GM19240 (cell line): Measurements from ENCODE around the gene ATP6V1B1.

Source experiments
- DNase-seq: peaks from one replicate; pipeline ENCODE4 v3.0.0; 2011; ENCODE audit warnings: low spot score; ENCODE audit not compliant: insufficient read length

Gene ATP6V1B1

DNA sequence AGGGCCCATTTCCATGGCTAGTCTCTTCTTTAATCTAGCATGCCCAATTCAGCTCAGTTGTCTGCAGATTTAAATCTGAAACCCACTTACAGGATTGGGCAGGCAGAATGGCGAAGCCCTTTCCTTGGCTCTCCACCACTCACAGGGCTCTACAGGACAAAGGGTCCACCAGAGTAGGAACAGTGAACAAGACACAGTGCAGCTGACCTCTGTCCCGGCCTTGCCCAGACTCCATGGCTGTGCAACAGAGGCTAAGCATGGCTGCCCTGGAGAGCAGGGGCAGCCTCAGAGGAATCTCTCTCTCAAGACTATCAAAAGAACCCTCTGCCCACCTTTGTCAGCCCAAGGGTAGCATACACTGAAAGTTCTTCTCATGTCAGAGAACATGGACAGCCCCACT lies 9.7 kb upstream of the ATP6V1B1 start:
- DNase-seq: no peak

DNA sequence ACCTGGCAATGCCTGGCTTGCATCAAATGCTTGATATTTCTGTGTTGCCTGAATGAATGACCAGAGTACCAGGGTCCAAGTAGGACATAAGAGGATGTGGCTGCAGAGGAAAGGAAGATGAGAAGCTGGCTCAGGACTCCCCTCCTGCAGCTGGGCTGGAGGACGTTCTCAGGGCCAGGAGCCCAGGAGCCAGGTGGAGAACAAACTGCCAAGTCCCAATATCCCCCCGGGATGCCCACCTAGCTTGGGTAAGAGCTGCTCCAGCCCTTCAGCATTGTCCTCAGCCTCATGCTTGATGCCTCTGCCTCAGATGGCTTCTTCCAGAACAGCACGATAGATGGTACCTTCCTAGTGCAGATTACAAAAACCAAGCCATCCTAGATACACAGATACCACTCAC lies 8.6 kb upstream of the ATP6V1B1 start:
- DNase-seq: no peak

DNA sequence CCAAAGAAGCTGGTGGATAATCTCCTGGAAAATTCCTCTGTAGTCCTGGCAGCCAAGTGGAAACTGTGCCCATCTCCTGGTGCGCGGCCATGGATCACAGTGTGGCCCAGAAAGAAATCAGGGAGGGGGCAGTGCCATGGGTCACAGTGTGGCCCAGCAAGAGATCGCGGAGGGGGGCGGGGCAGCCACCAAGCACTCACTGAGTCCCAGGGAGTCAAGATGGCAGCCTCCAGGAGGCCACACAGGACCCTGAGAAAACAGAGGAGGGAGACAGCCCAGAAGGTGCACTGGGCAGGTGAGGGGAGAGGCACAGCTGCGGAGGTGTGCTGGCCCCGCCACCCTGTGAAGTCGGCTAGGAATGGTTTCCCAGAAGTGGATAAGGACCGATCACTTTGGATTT lies 8.1 kb upstream of the ATP6V1B1 start:
- DNase-seq: no peak

DNA sequence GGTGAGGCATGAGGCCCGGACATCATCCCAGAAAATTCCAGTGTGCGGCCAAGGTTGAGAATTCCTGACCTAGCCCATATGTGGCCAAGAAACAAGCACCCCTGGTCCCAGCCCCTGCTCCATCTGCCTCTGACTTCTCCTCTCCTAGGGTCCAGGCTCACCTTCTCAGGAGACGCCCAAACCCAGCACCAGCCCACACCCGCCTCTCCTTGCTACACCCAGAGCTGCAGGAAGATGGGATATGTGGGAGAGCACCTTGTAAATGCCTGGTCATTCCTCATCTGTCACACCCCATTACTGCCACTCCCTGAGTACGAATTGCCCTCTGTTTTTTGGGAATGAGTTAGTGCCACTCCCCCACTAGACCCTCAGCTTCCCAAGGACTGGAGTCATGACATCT lies 7.3 kb upstream of the ATP6V1B1 start:
- no peak for DNase-seq

DNA sequence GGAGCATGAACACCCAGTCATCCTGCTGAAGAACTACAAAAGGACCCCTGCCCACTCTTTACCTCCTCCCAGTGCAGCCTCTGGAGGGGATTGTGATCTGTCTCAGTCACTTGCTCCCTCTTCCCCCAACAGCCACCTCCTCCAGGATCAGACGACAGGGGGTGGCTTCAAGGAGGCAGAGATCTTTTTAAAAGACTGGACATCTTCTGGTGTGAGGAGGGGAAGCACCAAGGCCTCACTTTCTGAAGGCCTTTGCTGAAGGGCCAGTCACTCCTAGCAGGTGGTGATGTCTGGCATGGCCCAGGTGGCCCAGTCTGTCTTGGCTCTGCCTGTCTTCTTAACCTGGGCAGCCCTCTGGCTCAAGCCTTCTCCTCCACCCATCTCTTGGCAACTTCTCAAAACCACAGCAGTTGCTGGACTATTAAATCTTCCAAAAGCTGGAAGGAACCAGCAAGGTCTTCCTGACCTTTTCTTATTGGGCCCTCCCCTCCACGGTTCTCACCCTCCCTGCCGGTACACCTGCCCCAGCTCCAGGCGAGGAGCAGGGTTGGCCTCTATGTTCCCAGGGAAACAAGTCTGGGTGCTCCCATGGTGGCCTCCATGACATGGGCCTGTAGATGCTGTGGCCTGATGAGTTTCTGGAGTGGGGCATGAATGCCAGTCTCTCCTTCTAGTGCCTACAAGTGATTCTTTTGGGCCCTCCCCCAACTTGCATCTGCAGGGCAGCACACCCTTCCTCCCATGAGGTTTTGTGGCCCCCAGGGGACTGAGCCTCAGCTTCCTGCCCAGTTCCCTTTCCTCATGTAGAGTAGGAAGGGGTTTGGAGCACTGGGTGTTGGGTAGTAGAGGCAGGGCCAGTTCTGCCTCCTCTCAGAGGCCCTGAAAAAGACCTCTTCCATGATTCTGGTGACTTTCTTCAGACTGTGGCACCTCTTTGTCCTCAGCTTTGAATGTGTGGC lies 5.0 kb upstream of the ATP6V1B1 start:
- DNase-seq: no peak

DNA sequence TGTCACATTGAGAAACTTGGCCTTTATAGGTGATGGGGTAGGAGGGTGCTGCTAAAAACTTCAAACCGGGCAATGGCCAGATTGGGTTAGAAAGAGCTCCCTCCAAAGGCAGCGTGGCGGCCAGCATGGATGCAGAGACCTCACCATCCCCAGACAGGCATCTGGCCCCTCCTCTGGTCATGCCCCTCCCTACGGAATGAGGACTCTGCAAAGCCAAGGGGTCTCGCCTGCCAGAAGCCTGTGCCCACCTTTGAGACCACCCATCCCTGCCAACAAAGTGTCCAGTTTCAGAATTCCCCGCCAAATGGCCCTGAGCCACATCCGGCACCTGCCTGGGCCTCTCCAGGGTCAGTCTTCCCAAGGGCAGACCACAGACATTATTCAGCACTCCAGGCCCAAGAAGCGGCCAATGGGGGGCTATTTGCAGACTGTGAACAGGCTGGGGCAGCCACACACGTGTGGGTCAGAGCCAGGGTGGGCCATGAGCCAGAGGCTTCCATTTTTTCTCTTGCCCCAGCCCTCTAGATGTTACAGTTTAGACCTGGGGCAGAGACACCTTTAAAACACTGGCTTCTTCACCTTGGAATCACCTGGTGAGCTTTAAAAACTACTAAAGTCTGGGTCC lies 4.2 kb upstream of the ATP6V1B1 start:
- DNase-seq: no peak

DNA sequence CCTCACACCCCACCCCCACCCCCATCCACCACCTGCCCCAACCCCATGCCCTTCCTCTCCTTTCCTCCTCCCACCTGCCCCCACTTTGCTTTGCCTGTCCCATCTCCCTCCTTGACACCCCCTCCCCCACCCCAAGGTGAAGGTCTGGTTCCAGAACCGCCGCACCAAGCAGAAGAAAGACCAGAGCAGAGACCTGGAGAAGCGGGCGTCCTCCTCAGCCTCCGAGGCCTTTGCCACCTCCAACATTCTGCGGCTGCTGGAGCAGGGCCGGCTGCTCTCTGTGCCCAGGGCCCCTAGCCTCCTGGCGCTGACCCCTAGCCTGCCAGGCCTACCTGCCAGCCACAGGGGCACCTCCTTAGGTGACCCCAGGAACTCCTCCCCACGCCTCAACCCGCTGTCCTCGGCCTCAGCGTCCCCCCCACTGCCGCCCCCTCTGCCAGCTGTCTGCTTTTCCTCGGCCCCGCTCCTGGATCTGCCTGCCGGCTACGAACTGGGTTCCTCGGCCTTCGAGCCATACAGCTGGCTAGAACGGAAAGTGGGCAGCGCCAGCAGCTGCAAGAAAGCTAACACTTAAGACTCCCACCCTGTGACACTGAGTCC lies 3.0 kb upstream of the ATP6V1B1 start:
- no peak for DNase-seq

DNA sequence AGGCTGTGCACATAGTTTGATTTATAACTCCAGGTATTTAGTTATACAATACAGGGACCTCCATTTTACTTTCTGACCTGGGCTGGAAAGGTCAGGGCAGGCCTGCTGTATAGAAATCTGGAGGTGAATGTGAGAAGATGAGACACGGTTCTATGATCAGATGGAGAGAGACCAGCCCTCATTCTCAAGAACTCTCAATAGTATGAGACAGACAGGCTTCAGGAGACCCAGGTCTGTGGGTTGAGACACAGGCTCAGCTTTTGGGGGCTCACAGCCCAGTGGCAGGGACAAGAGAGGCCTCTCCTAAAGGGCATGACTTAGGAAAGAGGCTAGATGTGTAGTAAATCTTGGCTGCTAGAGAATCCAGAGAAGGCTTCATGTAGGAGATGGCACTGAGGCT lies 719 bp upstream of the ATP6V1B1 start:
- no peak for DNase-seq

DNA sequence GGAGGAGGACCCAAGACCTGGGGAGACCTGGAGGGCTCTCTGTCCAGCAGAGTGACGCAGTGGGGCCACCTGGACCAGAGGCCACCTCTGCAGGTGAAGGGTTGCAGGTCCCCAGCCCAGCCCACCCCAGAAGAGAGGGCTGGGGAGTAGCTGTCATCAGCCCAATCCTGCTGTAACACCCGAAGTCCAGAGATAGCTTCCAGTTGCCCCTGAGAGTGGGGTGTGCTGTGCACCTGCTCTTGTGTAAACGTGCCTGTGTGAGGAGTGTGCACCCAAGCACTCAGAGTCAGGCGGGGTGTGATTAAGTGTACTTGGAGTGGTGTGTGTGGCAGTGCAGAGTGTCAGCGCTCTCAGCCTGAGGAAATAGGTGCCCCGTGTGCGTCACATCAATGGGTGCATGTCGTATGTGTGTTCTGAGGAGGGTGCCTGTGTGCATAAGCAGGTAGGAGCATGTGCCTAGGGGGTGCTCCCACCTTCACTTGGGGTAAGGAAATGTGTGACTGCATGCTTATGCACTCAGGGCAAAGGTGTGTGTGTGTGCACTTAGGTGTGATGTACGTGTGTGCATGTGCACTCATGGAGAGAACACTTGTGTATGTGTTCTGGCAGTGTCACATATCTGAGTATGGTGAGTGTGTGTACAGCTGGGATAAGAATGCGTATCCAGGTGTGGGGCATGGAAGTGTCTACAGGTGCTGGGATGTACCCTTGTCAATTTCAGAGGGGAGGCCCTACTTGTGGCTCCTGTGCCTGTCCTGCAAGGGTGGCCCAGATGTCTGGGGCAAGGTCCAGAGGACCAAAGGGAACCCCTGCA lies 672 bp downstream of the ATP6V1B1 start:
- no peak for DNase-seq

DNA sequence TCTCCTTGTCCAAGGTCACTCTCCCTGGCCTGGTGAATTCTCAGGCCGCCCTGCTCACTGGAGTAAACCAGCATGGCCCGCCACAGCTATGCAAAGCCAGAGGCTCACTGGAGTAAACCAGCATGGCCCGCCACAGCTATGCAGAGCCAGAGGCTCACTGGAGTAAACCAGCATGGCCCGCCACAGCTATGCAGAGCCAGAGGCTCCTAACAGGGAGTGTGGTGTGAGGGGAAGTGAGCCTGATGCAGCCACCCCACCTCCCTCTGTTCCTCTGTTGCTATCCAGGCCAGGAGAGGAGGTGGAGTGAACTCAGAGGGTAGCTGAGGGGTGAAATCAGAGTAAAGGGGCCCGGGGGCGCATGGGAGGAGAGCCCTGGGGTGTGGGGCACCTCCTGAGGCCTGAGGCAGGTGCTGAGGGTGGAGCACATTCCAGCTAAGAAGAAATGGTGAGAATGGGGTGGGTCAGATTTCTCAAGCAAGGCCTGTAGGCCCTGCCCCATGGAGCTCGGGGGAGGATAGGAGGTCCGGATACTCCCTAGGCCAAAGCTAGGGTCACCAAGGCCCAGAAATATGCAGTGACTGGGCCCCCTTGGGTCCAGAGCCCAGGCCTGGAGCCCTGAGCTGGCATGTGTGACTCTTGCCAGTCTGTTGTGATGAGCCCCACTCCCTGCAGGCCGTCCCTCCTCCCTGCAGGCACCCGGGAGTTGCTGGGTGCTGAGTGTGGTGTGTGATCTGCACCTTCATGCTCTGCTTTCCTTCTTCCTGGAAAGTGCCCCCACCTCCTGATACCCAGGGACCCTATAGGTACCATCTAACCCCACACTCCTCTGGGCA lies 1.5 kb downstream of the ATP6V1B1 start:
- DNase-seq: no peak

DNA sequence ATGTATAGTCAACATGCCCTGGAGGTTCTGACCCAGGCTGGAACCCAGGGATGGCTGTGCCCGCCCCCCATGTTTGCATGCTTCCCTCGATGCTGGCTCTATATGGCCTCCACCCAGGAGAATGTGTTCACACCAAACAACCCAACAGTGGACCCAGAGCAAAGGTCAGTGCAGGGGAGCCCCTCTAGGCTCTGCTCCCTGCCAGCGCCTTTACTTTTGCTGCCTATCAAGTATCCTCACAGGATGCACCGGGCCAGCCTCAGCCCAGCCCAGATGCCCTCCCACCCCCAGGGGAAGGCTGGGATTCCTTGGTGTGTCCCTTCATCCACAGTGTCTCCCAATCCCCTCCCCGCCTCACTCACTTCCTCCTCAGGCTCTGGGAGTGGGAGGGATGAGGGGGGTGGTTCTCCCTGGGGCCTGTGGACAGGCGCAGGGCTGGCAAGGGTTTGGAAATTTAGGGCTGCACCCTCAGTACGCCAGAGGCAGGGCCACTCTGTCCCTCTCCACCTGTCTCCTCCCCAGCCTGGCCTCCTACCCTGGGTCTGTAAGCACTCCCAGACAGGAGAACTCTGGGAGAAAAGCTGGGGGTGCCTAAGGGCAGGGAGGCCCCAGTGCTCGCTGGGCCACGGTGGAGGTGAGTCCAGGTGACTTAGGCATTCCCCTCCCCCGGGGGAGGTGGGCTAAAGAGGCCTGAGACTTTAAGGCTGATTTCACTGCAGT lies 2.3 kb downstream of the ATP6V1B1 start:
- DNase-seq: no peak

DNA sequence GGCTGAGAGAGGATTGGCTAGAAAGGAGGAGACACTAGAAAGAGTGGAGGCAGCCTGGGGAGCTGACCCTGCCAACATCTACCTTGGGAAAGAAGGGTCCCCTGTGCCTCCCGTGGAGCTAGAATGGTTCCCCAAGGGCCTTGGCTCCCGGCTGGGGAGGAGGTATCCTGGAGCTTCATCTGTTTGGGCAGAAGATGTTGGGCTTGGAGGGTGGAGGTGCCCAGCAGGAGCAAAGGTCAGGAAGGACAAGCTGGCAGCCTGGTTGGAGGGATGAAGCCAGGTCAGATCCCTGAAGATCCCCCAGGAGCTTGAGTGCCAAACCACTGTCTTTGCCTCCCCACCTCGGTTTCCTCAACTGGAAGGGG lies 2.9 kb downstream of the ATP6V1B1 start:
- no peak for DNase-seq

DNA sequence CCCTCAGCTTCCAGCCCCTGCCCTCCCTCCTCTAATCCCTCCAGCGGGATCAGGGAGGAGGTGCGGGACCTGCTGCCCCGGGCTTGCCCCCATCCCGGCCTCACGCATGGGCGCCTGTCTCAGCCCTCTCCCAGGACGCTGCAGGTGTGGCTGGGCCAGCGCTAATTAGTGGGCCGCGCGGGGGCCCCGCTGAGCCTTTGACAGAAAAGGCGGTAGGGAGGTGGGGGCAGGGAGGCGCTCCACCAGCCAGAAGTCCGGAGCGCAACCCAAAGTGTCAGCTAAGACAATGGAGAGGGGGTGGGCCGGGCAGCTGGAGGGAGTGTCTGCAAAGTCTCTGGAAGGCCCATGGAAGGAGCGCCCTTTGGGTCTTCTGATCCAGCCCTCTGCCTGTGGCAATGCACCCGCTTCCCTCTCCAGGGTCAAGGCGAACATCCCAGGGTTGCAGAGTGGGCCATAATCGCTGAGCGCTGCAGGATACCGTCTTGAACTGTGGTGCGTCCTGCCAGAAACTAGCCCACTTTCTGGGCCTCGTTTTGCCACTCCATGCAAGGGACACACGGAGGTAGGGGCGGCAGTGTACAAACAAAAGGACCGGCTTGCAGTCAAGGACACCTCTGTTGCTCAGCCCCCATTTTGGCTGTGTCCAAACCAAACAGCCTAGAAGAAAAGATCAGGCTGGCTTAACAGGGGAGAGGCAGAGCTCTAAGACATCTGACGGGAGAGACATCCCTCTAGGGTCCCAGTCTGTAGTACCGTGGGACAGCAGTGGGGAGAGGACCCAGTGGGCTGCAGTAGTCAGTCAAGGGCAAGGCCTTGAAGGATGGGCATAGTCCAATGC lies 3.5 kb downstream of the ATP6V1B1 start:
- DNase-seq: no peak

DNA sequence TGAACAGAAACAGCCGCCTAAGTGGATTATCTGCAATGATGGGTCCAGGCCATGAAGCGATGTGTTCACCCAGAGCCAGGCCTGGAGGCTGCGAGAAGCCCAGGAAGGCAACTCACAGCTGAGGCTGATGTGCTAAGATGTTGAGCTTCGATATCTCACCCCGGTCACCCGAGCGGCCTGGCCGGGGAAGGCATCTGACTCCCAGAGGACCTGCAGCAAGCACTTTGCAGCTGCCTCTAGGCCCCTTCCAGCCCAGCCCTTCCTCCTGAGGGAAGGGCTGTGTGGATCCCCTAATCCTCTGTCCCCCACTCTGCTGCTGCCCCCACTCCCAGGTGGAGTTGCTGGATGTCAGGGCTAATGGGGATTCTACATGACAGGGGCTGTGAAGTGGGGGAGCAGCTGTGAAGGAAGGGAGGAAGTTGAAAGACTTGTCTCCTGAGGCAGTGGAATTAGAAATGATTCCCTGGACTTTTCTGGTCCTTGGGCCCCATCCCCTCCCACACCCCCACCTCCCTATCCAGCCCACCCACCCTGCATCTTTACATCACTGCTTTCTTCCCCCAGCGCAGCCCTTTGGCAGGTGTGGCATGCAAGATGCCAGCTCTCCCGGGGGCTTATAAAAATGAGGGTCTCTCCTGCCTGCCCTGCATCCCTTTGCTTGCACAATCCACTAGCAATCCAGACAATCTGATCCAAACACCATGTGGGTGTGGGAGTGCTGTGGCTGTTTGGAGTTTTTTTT lies 4.3 kb downstream of the ATP6V1B1 start:
- no peak for DNase-seq

DNA sequence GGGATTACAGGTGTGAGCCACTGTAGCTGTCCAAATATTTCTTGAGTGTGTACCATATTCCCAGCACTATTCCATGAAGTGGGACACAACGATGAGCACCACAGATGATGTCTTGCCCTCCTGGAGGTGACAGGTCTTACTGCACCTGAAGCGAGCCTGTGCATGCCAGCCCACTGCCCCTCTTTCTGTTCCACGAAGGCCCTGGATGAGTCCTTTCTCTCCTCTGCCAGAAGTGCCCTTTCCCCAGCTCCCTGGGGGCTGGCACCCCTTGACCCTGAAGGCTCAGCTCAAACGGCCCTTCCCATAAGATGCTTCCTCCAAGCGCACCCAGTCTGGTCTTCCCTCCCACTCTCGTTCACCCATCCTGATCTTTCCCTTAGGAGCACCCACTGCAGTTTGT lies 5.5 kb downstream of the ATP6V1B1 start:
- no peak for DNase-seq

DNA sequence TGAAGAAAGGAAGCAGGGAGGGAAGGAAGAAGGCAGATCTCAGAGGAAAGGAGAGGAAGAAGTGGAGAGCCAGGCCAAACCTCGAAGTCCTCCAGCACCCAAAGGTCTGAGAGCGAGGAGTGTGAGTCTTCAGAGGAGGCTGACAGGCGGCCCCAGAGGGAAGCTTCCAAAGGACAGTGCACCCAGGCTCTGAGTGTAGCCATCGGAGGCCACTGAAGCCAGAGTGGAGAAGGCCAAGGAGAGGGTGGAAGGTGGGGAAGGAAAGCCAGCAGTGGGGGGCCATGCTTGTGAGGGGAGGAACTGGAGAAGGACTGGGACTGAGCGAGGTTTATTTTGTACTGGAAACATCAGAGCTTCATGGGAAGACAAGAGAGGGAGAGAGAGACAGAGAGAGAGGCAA lies 6.0 kb downstream of the ATP6V1B1 start:
- no peak for DNase-seq

DNA sequence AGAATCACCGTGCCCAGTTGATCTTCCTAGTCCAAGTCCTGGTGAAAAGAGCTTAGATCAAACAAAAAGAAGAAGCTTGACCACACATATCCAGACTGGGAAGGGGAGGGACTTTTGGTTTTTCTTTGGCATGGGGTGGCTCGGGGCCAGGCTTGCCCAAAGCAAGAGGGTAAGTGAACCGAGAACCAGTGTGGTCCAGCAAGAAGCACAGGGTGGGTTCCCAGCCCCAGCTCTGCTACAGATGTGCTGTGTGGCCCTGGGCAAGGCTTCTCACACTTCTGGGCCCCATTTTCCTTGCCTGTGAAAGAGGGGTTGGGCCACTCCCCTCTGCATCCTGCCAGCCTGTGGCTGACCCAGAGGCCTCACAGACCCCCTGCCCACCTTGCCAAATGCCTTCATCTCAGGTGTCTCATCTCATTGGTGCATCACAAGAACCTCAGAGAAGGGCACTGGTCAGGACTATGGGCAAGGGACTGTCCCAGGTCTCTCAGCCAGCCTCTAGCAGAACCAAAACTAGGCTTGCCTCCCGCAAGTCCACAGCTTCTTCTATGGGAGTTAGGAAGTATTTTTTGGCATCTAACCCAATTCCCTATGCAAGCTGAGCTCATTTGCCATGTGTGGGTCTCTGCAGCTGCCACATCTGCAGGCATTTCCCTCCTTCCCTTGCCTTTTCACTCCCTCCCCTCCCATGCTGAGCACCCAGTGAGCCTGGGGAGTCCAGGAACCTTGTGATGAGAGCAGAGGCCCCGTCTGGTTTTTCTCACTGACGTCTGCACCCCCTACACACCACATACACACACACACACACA lies 6.9 kb downstream of the ATP6V1B1 start:
- no peak for DNase-seq
